ENCODE results near the gene NOX1. TPM values are rescaled to one million over a fixed set of nuclear protein-coding genes. Genes with fewer than 3 reads are reported as not detected.

NOX1 gene
- total RNA-seq: not detected in 3 replicates

- no peak for TF ChIP-seq CTCF (IDR thresholded peaks at IDR 0.05; ENCODE audit: unreplicated experiment)
- H3K4me1 Mint-ChIP-seq: peaks cover 17% of the 10 kb centered on the region
- no peak for DNase-seq (ENCODE audit: low spot score in 2 of 2, unreplicated experiment in 2 of 2)
- H3K4me3 Mint-ChIP-seq: no peak within 1 kb of the TSS
- H3K36me3 Mint-ChIP-seq: no peaks in the 10 kb centered on the region
- H3K9me3 Mint-ChIP-seq: peaks cover 14% of the 10 kb centered on the region
- H3K27ac Mint-ChIP-seq: no peak within 1 kb of the TSS
- no peaks in the 10 kb centered on the region for H3K27me3 Mint-ChIP-seq (ENCODE audit: low read depth)
Measured at GRCh38 chrX:100874325-100874724, at the start of gene NOX1. TSS of gene NOX1 (minus strand) at chrX:100874359. CDS start at chrX:100874139, 220 bp downstream.

- Mint-ChIP-seq H3K27ac (no peak overlapping the region), H3K4me3 (no peak overlapping the region), H3K27me3 (ENCODE audit: low read depth) (no peaks in the 10 kb centered on the region), H3K9me3 (peaks cover 27% of the 10 kb centered on the region), H3K36me3 (no peaks in the 10 kb centered on the region), H3K4me1 (peaks cover 2% of the 10 kb centered on the region)
- no peak for TF ChIP-seq CTCF (IDR thresholded peaks at IDR 0.05; ENCODE audit: unreplicated experiment)
- no peak for DNase-seq (ENCODE audit: low spot score in 2 of 2, unreplicated experiment in 2 of 2)
Measured at GRCh38 chrX:100915562-100915961, 41.4 kb upstream of the NOX1 start.

- no peak for TF ChIP-seq CTCF (IDR thresholded peaks at IDR 0.05; ENCODE audit: unreplicated experiment)
- no peak overlapping the region for H3K27ac Mint-ChIP-seq
- H3K27me3 Mint-ChIP-seq (ENCODE audit: low read depth): no peaks in the 10 kb centered on the region
- peaks cover 31% of the 10 kb centered on the region for H3K9me3 Mint-ChIP-seq
- H3K4me1 Mint-ChIP-seq: peaks cover 2% of the 10 kb centered on the region
- H3K4me3 Mint-ChIP-seq: no peak overlapping the region
- DNase-seq (ENCODE audit: low spot score in 2 of 2, unreplicated experiment in 2 of 2): no peak
- H3K36me3 Mint-ChIP-seq: no peaks in the 10 kb centered on the region
Measured at GRCh38 chrX:100913111-100913510, 39.0 kb upstream of the NOX1 start.

- Mint-ChIP-seq H3K36me3 (no peaks in the 10 kb centered on the region), H3K4me3 (no peak overlapping the region), H3K9me3 (peaks cover 33% of the 10 kb centered on the region), H3K4me1 (peaks cover 2% of the 10 kb centered on the region), H3K27ac (no peak overlapping the region), H3K27me3 (ENCODE audit: low read depth) (no peaks in the 10 kb centered on the region)
- no peak for DNase-seq (ENCODE audit: low spot score in 2 of 2, unreplicated experiment in 2 of 2)
- TF ChIP-seq CTCF (IDR thresholded peaks at IDR 0.05; ENCODE audit: unreplicated experiment): no peak
Measured at GRCh38 chrX:100911731-100912130, 37.6 kb upstream of the NOX1 start.

GRCh38 chrX:100905620-100906019, 31.5 kb upstream of the NOX1 start:
- no peak overlapping the region for H3K4me3 Mint-ChIP-seq
- H3K4me1 Mint-ChIP-seq: no peaks in the 10 kb centered on the region
- no peak for DNase-seq (ENCODE audit: low spot score in 2 of 2, unreplicated experiment in 2 of 2)
- H3K9me3 Mint-ChIP-seq: peaks cover 41% of the 10 kb centered on the region
- TF ChIP-seq CTCF (IDR thresholded peaks at IDR 0.05; ENCODE audit: unreplicated experiment): no peak
- H3K27me3 Mint-ChIP-seq (ENCODE audit: low read depth): no peaks in the 10 kb centered on the region
- H3K36me3 Mint-ChIP-seq: no peaks in the 10 kb centered on the region
- H3K27ac Mint-ChIP-seq: no peak overlapping the region

GRCh38 chrX:100904433-100904832, 30.3 kb upstream of the NOX1 start:
- Mint-ChIP-seq H3K4me3 (no peak overlapping the region), H3K36me3 (no peaks in the 10 kb centered on the region), H3K4me1 (no peaks in the 10 kb centered on the region), H3K27ac (no peak overlapping the region), H3K27me3 (ENCODE audit: low read depth) (no peaks in the 10 kb centered on the region), H3K9me3 (peaks cover 40% of the 10 kb centered on the region)
- no peak for DNase-seq (ENCODE audit: low spot score in 2 of 2, unreplicated experiment in 2 of 2)
- no peak for TF ChIP-seq CTCF (IDR thresholded peaks at IDR 0.05; ENCODE audit: unreplicated experiment)

All from mesothelial cell of epicardium (in vitro differentiated cells).